HG03565 (cell line): ENCODE results near the gene LRG1.
"Not testable (repeated sequence)": the region's sequence is repeated elsewhere in the genome, so short reads cannot be mapped to it uniquely, and the experiment has no call there.

Experiments
- ATAC-seq: cut with Tn5 transposase; IDR thresholded peaks from one replicate; pipeline ENCODE4 v1.9.1; 2021; ENCODE audit warnings: mild to moderate bottlenecking, moderate library complexity; ENCODE audit not compliant: unreplicated experiment

Gene LRG1

GRCh38 chr19:4553092-4553695 is 13.4 kb upstream of the LRG1 start:
- no peak for ATAC-seq

DNA sequence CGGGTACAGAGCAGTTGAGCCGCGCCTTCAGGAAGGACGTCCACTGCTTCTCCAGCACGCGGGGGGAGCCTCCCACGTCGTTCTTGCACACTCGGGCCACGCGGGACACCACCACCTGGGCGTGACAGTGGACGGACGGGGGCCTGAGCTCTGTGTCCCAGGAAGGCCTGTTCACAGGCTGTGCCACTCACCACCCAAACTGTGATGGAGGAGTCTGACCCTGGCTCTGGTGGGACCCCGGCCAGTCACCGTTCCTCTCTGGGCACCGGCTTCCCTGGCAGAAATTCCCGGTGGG is 12.6 kb upstream of the LRG1 start:
- no peak for ATAC-seq

GRCh38 chr19:4550479-4551050 is 10.7 kb upstream of the LRG1 start:
- ATAC-seq, result no peak

GRCh38 chr19:4550018-4550417 is 10.2 kb upstream of the LRG1 start:
- no peak for ATAC-seq

DNA sequence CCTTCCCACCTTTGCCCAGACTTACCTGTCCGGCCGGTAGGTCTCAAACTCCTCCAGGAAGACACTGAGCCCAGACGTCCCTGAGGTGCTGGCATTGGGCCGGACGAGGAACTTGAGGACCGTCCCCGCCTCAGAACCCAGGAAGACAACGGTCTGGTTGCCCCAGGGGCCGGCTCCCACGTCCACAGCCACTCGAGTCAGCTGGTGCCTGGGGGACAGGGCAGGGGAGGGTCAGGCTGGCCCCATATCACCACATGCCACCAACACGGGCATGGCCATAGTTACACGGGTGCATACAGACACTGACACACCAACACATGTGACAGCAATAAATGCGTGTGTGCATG is 8.4 kb upstream of the LRG1 start:
- no peak for ATAC-seq

- no peak for ATAC-seq
These were observed 7.7 kb upstream of the LRG1 start for GRCh38 chr19:4547303-4548237.

DNA sequence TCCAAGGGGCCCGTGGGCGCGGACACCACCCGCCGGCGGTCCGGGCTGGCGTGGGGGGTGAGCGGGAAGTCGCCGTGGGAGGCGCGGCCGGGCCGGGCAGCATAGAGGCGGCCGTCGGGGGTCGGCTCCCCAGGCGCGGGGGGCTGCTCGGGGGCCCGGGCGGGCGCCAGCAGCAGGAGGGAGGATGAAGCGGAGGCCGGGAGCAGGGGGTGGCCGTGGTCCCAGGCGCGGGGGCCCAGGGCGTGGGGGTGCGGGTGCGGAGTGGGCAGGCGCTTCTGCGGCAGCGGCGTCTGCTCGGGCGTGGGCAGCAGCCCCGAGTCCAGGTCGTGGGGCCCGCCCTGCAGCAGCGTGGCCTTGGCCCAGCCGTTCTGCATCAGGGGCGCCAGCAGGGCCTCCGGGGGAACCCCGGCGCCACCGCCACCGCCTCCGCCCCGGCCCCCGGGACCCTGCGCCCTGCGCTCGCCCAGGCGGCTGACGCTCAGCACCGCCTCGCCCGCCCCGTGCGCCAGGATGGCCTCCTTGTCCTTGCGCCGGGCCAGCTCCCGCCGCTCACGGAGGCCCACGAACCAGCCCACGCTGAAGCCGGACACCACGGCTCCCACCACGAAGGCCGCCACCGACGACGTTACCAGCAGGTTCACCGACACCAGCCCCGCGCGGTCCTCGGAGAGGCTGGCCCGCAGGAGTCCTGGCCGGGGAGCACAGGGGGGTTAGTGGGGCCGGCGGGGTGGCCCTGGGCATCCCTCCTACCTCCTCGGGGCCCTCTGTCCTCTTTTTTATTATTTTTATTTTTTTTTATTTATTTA is 4.2 kb upstream of the LRG1 start:
- no peak for ATAC-seq

DNA sequence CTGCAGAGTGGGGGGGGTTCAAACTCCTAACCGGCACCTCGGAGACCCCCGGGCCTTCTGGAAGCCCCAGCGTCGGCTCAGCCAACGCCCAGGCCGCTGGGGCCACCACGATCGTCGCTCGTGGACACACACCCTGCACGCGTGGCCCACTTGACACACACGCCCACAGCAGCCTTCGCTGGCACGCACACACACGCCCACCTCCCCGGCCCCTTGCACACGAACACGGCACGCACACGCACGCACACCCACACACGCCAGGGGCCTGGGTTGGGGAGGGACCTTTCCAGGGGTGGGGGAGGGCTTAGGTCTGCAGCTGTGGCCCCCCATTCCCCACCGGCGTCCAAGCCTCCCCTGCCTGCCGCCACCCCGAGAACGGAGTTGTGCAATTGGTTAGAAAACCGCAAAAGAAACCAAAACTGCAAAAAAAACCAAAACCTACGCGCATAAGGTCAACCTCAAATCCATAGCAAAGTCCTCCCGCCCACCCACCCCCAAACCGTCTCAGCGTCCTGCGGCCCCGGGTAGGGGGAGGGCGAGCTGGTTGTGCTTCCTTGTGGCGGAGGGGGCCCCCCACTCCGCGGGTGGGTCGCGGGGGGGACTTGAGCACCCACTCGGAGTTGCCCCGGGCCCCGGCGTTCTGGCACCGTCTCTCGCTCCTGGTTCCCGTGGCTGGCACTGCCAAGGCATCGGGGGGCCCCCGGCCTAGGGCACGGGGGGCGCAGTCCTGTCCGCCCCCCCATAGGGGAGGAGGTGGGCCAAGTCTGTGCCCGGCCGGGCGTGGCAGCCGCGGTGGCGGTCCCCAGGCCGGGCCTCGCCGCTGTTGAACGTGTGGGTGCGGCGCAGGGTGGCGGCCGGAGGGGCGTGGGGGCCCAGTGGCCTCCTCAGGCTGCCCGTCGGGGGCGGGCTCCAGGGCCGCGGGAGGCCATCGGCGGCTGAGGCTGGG is 3.3 kb upstream of the LRG1 start:
- no peak for ATAC-seq

DNA sequence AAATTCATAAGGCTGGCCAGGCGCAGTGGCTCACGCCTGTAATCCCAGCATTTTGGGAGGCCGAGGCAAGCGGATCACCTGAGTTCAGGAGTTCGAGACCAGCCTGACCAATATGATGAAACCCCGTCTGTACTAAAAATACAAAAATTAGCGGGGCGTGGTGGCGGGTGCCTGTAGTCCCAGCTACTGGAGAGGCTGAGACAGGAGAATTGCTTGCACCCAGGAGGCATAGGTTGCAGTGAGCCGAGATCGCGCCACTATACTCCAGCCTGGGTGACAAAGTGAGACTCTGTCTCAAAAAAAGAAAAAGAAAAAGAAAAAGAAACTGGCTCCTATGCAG is 1.9 kb upstream of the LRG1 start:
- ATAC-seq, result not testable (repeated sequence)

DNA sequence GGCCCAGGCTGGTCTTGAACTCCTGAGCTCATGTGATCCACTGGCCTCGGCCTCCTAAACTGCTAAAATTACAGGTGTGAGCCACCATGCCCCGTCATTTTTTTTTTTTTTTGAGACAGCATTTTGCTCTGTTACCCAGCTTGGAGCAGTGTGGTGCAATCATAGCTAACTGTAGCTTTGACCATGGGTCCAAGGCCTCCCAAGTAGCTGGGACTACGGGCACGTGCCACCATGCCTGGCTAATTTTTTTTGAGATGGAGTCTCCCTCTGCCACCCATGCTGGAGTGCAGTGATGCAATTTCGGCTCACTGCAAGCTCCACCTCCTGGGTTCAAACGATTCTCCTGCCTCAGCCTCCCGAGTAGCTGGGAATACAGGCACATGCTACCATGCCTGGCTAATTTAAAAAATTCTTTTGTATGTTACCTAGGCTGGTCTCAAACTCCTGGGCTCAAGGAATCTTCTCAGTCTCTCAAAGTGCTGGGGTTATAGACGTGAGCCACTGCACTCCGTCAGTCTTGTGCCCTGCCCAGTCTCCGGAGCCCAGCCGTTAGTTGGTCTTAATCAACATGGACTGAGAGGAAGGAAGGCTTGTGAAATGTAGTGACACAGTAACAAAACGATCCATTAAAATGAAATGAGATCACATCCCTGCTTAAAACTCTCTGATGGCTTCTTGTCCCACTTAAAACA is 1.4 kb upstream of the LRG1 start:
- no peak for ATAC-seq

DNA sequence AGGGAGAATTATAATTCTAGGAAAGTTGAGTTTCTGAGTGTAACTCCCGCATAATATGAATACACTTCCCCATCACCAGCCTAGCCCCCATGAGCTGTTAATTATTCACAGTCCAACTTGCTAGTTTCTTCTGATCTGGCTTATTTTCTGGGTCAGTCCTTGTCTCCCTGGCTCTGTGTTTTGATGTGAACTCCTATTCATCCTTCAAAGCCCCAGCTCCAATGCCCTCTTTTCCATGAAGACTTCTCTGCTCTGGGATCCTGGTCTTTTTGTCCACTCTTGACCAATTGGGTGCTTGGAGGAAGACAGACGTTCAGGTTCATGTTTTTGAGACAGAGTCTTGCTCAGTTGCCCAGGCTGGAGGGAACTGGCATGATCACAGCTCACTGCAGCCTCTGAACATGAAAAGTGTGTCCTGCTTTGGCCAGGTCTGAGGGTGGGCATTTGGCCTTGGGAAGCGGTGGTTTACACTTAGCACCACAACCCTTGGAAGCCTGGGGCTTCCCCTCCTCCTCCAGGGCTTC is 605 bp downstream of the LRG1 start:
- no peak for ATAC-seq

DNA sequence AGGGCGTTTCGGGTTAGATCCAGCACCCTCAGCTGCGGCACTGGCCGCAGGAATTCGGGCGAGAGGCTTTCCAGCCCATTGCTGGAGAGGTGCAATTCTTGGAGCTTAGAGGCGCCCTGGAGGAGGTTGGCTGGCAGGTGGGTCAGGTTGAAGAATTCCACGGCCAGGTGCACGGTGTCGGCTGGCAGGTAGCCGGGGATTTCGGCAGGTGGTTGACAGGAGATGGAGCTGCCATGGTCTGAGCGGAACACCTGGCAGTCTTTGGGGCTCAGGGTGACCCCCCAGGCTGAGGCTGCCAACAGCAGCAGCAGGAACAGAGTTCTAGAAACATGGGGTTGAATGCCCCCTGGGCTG is 1.3 kb downstream of the LRG1 start:
- ATAC-seq, result no peak

- no peak for ATAC-seq
These were observed 1.8 kb downstream of the LRG1 start for GRCh38 chr19:4537953-4538600.

- ATAC-seq, result no peak
These were observed 3.0 kb downstream of the LRG1 start for GRCh38 chr19:4536798-4537197.

DNA sequence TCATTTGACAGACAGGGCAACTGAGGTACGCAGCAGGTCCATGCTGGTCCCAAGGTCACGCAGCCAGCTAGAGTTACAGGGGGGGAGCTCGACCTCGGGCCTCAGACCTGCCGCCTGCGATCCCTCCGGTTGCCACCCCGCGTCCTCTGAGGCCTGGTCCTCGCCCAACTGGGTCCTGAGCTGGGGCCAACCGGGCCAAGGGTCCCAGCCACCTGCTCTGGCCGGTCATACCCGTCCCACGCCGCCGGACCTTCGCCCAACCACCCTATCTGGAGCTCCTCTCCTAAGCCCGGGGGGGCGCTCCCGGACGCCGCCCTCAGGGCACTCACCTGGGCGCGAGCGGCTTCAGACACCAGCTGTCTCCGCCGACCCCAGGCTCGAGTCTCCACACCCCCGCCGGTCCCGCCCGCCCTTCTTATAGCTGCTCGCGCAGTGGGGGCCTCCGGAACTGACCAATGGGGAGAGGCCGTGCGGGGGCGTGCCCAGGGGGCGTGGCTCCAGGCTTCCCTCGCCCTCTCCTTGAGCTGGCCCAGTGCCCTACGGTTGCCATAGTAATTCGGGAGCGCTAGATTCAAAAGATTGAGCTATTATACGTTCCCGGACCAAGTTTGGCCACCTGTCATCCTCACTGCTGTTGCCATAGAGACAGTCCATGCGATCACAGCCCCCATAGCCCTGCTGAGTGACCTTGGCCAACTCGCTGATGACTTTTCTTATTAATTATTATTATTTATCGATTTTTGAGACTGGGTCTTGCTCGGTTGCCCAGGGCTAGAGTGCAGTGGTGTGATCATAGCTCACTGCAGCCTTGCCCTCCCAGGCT is 4.8 kb downstream of the LRG1 start, which contains the start of gene PLIN5:
Gene PLIN5, minus strand, starts transcription at position 389 of the 823 bp plus-strand sequence. CDS start 1,150 bp downstream, outside the sequence.
- no peak for ATAC-seq

DNA sequence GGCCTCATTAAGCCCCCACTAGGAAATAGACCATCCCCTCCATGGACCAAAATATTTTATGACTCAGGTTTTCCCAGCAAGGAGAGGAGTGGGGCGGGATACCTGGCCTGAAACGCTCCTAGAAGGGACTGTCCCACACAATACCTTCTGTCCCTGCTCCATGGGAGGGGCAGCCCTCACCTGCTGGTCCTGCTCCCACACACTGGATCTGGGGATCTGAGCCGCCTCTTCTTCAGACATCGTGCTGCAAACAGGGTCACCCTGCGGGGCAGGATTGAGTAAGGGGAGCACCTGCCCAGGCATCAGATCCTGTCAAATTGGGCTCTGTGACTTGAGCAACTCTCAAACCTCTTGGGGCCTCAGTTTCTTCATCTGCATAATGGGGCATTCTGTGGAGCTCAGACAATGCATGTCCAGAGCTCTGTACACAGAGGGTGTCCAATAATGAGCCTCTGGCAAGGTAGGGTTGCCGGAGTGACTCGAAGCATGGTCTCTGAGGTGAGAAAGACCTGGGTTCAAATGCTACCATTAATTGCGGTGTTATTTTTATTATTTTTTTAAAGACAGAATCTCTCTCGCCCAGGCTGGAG is 5.9 kb downstream of the LRG1 start:
- no peak for ATAC-seq

DNA sequence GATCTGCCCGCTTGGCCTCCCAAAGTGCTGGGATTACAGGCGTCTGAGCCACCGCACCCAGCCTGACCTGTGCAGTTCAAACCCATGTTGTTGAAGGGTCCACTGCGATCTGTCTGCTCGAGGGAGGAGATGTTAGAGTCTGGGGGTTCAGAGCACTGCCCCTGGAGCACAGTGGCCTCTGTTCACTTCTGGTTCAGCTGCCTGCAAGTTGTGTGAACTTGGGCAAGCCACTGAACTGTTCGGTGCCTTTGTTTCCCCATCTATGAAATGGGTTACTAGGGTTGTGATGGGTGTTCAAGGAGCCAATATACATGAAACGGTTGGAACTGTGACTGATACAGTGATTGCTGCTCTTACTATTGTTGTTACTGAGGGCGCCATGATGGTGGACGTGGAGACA is 6.5 kb downstream of the LRG1 start:
- ATAC-seq, result no peak

GRCh38 chr19:4531562-4532165 is 8.2 kb downstream of the LRG1 start:
- no peak for ATAC-seq
